Lower leg skin (tissue), 3 donors: Measurements from ENCODE around the gene PLAC1.

Experiments
- POLR2A ChIP-seq, 2 donors: fragments of 450-650 bp; IDR thresholded peaks; one replicate each; pipeline ENCODE4 v1.6.1; 2016 to 2017; ENCODE audit warnings: antibody characterized with exemption in 2 of 2, mild to moderate bottlenecking in 1 of 2, moderate library complexity in 1 of 2
- TF ChIP-seq, protein P1 (sequence below), 3 donors: fragments of 450-650 bp; IDR thresholded peaks; one replicate each; pipeline ENCODE4 v1.5.1; 2016; ENCODE audit warnings: antibody characterized with exemption in 3 of 3, mild to moderate bottlenecking in 3 of 3, moderate library complexity in 2 of 3

DNA sequence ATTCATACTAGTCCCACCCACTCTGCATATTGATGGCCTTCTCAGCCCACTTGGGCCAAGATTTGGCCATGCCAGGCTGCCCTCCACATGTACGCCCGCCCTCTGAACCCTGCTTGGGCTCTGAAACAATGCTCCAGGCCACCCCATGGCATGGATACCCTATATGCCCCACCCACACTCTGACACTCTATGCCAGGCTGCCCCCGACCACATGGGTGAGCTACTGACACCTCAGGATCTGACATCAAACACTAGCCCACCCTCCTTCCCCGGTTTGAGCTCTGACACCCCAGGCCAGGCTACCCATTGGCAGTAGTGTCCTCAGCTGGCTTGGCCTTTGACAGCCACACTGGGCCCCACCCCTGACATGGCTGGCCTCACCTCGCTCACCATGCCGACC lies 128.8 kb downstream of the PLAC1 start:
- TF ChIP-seq, protein P1, sequence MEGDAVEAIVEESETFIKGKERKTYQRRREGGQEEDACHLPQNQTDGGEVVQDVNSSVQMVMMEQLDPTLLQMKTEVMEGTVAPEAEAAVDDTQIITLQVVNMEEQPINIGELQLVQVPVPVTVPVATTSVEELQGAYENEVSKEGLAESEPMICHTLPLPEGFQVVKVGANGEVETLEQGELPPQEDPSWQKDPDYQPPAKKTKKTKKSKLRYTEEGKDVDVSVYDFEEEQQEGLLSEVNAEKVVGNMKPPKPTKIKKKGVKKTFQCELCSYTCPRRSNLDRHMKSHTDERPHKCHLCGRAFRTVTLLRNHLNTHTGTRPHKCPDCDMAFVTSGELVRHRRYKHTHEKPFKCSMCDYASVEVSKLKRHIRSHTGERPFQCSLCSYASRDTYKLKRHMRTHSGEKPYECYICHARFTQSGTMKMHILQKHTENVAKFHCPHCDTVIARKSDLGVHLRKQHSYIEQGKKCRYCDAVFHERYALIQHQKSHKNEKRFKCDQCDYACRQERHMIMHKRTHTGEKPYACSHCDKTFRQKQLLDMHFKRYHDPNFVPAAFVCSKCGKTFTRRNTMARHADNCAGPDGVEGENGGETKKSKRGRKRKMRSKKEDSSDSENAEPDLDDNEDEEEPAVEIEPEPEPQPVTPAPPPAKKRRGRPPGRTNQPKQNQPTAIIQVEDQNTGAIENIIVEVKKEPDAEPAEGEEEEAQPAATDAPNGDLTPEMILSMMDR (IDR thresholded peaks at IDR 0.05), result no peak
- no peak for TF ChIP-seq POLR2A (IDR thresholded peaks at IDR 0.05)
